Liver (tissue), 3 donors: Measurements from ENCODE around the gene CSMD2.

ENCODE experiments used
- ATF3 ChIP-seq: IDR thresholded peaks from 2 replicates; pipeline ENCODE4 v1.6.1; 2016; ENCODE audit warnings: antibody characterized with exemption
- CTCF ChIP-seq: fragments of 150-350 bp; IDR thresholded peaks from 2 replicates; pipeline ENCODE4 v1.5.1; 2017; ENCODE audit warnings: improper control_type of control experiment, low read depth, low read length; ENCODE audit not compliant: missing input control
- FOXA1 ChIP-seq: IDR thresholded peaks from 2 replicates; pipeline ENCODE4 v1.6.1; 2016; ENCODE audit warnings: antibody characterized with exemption
- HNF4A ChIP-seq, 2 donors: conservative IDR thresholded peaks; 2 replicates each; pipeline ENCODE4 v1.6.1; 2016; ENCODE audit warnings: antibody characterized with exemption in 2 of 2, mild to moderate bottlenecking in 2 of 2
- JUND ChIP-seq, 2 donors: IDR thresholded peaks; 2 replicates each; pipeline ENCODE4 v1.6.1; 2016; ENCODE audit warnings: antibody characterized with exemption in 2 of 2
- MAX ChIP-seq: IDR thresholded peaks from 2 replicates; pipeline ENCODE4 v1.6.1; 2016; ENCODE audit warnings: antibody characterized with exemption
- RAD21 ChIP-seq, 2 donors: IDR thresholded peaks; 2 replicates each; pipeline ENCODE4 v1.6.1; 2016; ENCODE audit warnings: antibody characterized with exemption in 2 of 2, mild to moderate bottlenecking in 2 of 2
- REST ChIP-seq: IDR thresholded peaks from 2 replicates; pipeline ENCODE4 v1.6.1; 2016; ENCODE audit warnings: antibody characterized with exemption, mild to moderate bottlenecking
- TAF1 ChIP-seq: conservative IDR thresholded peaks from 2 replicates; pipeline ENCODE4 v1.6.1; 2016; ENCODE audit warnings: antibody characterized with exemption, mild to moderate bottlenecking
- YY1 ChIP-seq: IDR thresholded peaks from 2 replicates; pipeline ENCODE4 v1.6.1; 2016; ENCODE audit warnings: antibody characterized with exemption, mild to moderate bottlenecking
- ZBTB33 ChIP-seq: IDR thresholded peaks from 2 replicates; pipeline ENCODE4 v1.6.1; 2016; ENCODE audit warnings: antibody characterized with exemption
- donor health status: healthy.
- donor health status: healthy.

GRCh38 chr1:33623811-33624210 lies 541.2 kb downstream of the CSMD2 start:
- TF ChIP-seq CTCF = no peak
- no peak for TF ChIP-seq FOXA1
- no peak for TF ChIP-seq RAD21 (IDR thresholded peaks at IDR 0.05)
- TF ChIP-seq TAF1 = no peak
- no peak for TF ChIP-seq ZBTB33
- no peak for TF ChIP-seq JUND (IDR thresholded peaks at IDR 0.05)
- no peak for TF ChIP-seq HNF4A (conservative IDR thresholded peaks at IDR 0.05)
- TF ChIP-seq YY1 = no peak
- no peak for TF ChIP-seq ATF3
- no peak for TF ChIP-seq MAX
- no peak for TF ChIP-seq REST
